Adipose tissue (tissue), 3 donors: ENCODE data around the gene LRRC36. TPM values are rescaled to one million over a fixed set of nuclear protein-coding genes. Genes with fewer than 3 reads are reported as not detected.
"Not testable (repeated sequence)": the region's sequence is repeated elsewhere in the genome, so short reads cannot be mapped to it uniquely, and the experiment has no call there.

ENCODE experiments used
- H3K27ac ChIP-seq: one replicate; pipeline ENCODE4 v1.5.1; 2013; ENCODE audit warnings: low read depth, low read length
- WGBS, 3 donors: extraction: QIAGEN DNeasy Blood & Tissue Kit; methylation state at CpG; one replicate each; pipeline ENCODE4 v1.1.7; 2013; 5-methylcytosine and 5-hydroxymethylcytosine counted together
- polyA plus RNA-seq, 3 donors: library from polyadenylated mRNA; stranded (reverse); fragments of 200-250 nt; gene quantifications; one replicate each; pipeline ENCODE4 v1.2.3, GENCODE V29; 2013
- donor health status: healthy with polysubstance abuse.
- donor health status: Bipolar disorder and iron deficiency.
- donor health status: healthy.

LRRC36 gene
- polyA plus RNA-seq, 3 donors, result 0.15 to 1.1 (median 0.82) TPM

DNA sequence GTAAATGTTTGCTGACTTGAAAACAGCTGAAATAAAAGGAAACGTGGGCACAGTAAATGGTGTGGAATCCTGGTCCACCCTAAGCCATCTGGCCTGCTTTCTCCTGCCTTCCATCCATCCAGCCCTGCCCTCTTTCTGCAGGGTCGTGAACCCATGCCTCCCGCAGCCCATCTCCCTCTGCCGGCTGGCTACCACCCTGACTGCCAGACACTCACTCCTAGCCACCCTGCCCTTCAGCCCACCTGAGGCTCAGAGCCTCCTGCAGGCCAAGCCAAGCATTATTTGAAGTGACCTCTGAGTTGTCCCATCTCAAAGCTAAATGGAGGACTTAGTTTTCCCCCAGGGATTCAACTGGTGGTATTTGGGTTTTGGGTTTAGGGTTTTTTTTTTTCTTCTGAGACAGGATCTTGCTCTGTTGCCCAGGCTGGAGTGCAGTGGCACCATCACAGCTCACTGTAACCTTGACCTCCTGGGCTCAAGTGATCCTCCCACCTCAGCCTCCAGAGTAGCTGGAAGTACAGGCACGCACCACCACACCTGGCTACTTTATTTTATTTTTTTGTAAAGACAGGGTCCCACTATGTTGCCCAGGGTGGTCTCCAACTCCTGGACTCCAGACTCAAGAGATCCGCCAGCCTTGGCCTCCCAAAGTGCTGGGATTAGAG is 81.3 kb downstream of the LRRC36 start:
- no peak overlapping the region for H3K27ac ChIP-seq
- WGBS, 3 donors, result 78 to 83% (median 81%) methylated on average over 6 of the region's 6 CpGs

DNA sequence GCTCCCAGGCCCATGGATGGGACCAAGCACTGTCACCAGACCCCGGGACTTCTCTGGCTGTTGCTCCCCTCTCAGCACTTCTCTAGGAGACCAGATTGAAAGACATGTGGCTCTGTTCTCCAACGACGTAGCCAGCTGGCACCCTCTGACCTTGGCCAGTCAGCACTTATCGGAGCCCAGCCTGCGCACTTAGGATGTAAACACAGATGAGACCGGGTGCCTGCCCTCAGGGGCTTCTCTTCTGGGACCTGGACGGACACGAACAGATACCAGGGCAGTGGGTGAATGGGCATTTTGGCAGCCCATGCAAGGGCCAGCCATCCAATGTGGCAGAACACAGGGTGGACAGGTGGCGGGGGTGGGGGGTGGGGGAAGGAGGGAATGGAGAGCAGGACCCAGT is 83.0 kb downstream of the LRRC36 start:
- H3K27ac ChIP-seq, result no peak overlapping the region
- 49 to 94% (median 85%) methylated on average over 9 of the region's 9 CpGs for WGBS, 3 donors

DNA sequence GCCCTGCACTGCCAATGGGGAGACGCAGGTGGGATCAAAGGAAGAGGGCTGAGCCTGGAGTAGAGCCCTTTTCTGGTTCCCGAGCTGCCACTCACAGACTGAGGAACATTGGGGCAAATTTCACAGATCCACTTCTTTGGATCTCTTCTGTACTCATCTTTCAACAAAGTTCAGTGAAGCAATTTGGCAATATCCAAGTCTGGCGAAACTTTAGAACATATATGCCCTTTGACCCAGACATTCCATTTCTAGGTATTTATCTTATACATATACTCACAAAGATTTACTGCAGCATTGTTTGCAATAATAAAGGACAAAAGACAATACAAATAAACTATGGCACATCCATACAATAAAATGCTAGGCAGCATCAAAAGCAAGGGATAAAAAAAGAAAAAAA is 84.7 kb downstream of the LRRC36 start:
- H3K27ac ChIP-seq, result no peak overlapping the region
- WGBS, 3 donors, result 88 to 94% (median 89%) methylated on average over 3 of the region's 3 CpGs

DNA sequence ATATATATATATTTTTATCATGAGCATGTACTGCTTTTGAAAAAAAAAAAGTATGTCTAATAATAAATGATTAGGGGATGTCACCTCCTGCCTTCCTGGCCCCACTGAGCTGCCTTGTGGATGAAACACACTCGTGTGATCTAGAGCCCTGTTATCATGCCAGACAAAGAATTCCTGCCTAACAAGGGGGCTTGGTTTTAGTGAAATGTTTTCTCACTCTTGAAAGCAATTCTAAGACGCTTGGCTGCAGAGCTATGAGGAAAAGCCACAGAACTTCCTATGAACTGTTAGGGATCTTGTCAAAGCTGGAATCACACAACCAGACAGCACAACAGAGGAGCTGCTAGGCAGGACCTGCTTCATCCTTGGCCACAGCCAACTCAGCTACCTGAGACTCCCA is 85.7 kb downstream of the LRRC36 start:
- no peak overlapping the region for H3K27ac ChIP-seq
- 39 to 51% (median 50%) methylated on average over 2 of the region's 2 CpGs for WGBS, 3 donors

DNA sequence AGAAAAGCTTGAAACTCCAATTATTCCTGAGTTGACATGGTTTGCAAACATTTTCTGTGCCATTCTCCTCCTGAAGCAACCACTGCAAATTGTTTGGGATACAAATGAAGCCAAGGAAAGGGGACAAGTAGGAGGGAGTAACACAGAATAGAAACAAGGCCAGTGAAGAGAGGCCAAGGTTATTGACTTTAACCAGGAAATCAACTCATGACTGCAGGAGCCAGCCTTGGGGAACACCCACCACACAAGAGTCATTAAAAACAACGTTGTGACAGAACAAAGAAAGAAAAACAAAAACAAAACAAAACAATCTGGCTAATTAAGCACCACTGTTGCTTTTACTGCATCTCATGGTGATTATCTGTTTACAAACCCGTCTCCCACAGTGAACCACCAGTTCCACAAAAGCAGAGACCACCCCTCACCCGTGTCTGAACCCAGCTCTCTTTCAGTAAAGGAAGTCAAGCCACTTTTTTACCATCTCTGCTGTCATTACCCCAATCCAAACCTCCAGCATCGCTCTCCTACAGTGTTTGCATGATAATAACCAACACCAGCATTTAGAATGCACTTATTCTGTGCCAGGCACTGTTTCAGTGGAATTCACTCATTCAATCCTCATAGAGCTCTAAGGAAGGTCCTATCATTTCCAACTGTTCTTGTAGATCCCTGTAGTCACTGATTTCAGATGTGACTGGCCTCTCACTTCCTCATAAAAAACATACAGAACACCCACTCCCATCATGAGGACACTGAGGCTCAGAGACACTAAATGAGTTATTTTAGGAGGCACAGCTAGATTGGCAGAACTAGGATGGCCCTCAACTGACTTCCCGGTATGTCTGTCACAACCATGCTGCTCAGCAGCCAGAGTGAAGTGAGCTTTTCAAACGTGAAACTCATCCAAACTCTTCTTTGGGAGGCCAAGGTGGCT is 87.6 kb downstream of the LRRC36 start:
- H3K27ac ChIP-seq, result no peak overlapping the region
- WGBS, 3 donors, result 59 to 66% (median 66%) methylated on average over 6 of the region's 6 CpGs

DNA sequence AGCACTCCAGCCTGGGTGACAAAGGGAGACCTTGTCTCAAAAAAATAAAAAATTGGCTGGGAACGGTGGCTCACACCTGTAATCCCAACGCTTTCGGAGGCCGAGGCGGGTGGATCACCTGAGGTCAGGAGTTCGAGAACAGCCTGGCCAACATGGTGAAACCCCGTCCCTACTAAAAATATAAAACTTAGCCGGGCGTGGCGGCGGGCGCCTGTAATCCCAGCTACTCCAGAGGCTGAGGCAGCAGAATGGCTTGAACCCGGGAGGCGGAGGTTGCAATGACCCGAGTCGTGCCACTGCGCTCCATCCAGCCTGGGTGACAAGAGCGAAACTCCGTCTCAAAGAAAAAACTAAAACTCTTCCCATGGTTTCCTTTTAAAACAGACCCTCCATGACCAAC is 88.8 kb downstream of the LRRC36 start:
- H3K27ac ChIP-seq, result not testable (repeated sequence)
- 86 to 91% (median 90%) methylated on average over 19 of the region's 19 CpGs for WGBS, 3 donors

DNA sequence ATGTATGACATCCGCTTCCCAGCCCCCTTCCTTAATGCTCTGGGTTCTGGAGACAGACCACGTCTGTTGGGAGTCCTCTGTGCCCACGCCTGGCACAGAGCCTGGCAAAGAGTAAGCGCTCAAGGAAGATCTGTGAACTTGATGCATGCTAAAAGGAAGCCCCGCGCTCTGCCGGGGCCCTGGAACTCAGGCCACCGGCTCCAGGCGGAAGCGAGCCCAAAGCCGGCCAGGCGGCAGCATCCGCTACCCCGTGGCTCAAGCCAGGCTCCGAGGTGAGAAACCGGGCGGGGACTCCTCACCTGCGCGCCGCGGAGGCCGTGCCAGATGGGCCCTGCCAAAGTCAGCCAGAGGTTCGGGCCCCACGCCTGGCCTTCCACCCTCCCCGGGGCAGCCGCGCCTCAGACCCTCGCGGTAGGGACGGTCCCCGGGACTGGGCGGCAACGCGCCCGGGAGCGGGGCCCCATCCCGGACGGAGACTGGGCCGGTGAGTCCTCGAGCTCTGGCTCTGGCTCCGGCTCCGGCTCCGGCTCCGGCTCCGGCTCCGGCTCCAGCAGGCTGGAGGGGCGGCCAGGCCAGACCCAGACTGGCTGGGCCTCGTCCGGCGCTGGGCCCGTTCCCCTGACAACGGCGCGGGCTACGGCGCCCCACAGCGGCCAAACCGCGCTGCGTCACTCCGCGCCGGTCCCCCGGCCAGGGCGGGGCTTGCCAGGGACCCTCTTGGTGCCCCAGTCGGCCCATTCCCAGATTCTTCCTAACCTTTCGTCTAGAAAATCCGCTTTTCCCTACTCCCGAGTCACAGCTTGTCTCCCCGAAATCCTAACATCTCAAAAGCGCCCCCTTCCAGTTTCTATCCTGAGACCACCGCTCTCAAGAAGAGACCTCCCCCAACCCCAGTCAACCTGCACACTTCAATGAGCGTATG is 89.5 kb downstream of the LRRC36 start, which contains the start of gene ZDHHC1:
TSS of gene ZDHHC1 (minus strand) at position 606 of the 922 bp plus-strand sequence. CDS start 8,702 bp downstream, outside the sequence.
- WGBS, 3 donors, result 1 to 3% (median 1%) methylated on average over 57 to 73 of the region's 73 CpGs
- no peak within 1 kb of the TSS for H3K27ac ChIP-seq

DNA sequence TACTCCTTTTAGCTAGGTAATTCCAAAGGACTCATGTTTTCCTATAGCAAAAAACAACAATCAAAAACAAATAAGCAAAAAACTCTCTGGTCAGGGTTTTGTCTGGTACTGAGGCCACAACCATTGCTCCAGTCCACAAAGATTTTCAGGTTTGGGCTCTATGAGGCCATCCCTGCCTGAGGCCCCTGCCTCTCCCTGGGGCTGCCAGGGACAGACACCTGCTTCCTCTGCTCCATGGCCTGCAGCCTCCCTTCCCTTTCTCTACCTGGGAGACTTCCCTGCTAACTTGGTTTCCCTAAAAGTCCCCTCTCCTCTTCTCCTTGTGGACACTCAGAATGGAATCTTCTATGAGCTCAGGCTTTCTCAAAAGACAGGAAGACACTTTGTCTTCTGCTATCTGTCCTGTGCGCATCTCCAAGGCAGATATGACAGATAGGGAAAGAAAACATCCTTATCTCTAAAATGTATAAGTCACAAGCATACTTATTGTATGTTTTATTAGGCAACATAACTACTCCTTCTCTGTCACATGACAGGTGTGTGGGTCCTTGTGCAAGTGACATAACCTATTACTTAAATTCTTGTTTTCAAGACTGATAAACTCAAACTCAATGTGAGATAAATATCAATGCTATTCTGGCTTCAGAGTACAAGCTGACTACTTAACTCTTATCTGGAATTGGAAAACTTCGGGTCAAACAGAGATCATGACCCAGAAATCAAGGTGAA is 90.9 kb downstream of the LRRC36 start:
- 52 to 89% (median 87%) methylated on average over 2 of the region's 2 CpGs for WGBS, 3 donors
- H3K27ac ChIP-seq, result no peak overlapping the region

DNA sequence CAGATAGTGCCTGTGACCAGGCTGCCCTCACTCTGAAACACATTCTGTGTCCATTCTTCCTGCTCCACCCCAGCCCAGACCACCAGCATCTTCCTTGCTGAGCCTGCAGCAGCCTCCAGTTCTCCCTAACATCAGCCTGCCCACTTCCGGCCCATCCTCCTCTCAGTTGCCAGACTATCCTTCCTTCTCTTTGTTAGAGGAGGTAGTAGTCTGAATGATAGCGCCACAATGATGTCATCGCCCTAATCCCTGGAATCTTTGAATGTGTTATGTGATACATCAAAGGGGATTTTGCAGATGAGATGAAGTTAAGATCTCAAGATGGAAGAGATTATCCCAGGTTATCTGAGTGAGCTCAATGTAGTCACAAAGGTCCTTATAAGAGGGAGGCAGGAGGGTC is 92.9 kb downstream of the LRRC36 start:
- 88 to 93% (median 89%) methylated on average over 3 of the region's 3 CpGs for WGBS, 3 donors
- H3K27ac ChIP-seq, result no peak overlapping the region

DNA sequence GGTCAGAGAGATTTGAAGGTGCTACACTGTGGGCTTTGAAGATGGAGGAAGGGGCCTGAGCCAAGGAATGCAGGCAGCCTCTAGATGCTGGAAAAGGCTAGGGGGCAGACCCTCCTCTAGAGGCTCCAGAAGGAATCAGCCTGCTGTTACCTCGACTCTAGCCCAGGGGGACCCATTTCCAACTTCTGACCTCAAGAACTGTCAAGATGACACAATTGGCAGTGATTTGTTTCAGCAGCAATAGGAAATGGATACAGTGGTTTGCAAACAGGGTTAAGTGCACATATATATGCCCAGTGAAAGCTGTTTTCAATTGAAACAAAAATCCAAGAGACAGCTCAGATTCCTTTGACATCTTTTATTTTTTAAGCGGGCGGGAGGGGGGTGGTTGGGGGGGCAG is 93.3 kb downstream of the LRRC36 start:
- H3K27ac ChIP-seq, result no peak overlapping the region
- 70 to 80% (median 75%) methylated on average over 3 of the region's 3 CpGs for WGBS, 3 donors

DNA sequence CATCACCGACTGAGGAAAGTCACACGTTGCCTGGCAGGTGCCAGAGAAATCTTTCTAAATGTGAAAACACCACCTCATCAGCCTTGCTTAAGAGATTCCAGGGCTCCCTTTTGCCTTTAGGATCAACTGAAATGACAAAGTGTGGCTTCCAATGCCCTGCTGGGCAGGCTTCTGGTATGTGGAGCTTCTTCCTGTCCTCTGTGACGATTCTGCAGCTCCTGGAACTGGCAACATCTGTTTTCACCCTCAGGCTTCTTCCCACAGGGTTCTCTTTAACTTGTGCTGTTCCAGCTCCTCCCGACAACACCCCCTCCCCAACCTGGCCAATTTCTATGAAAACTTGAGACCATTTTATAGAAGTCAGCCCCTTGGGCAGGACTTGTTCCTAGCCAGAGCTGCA is 94.4 kb downstream of the LRRC36 start:
- 85 to 91% (median 87%) methylated on average over 4 of the region's 4 CpGs for WGBS, 3 donors
- H3K27ac ChIP-seq, result no peak overlapping the region

DNA sequence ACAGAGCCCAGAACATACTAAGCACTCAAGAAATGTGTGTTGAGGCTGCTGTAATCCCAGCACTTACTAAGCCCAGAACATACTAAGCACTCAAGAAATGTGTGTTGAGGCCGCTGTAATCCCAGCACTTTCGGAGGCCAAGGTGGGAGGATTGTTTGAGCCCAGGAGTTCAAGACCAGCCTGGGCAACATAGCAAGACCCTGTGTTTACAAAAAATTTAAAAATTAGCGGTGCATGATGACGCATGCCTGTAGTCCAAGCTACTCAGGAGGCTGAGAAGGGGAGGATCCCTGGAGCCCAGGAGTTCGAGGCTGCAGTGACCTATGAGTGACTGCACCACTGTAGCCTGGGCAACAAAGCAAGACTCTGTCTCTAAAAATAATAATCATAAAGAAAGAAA is 96.4 kb downstream of the LRRC36 start:
- WGBS, 3 donors, result 83 to 87% (median 87%) methylated on average over 5 of the region's 5 CpGs
- H3K27ac ChIP-seq, result no peak overlapping the region

DNA sequence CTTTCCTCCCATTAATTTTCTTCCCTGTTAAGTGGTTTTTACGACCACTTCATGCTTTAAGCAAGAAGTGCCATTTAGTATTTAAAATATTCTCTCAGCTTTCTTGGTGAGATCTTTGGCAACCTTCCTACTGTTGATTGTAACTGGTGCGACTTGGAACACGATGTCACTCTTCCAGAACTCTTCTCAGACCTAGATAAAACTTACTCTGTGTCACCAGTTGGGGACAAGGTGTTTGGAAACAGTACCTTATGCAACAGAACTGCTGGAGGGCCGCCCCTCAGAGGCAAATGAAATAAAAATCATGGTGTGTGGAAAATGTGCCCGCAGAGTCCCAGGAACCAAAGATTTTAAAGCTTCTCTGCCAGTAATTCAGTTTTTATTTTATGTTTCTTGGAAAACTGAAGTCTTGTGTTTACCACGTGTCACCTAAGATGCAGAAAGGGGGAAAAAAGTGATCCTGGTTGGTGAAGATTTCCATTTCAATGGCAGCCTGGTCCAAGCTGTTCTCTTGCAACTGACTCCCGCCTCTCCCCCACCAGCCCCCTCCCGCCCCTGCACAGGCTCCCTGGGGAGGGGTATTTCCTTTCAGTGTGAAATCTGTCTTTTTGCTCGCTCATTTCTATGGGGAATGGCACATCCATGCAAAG is 97.1 kb downstream of the LRRC36 start:
- 45 to 52% (median 48%) methylated on average over 9 of the region's 9 CpGs for WGBS, 3 donors
- no peak overlapping the region for H3K27ac ChIP-seq

DNA sequence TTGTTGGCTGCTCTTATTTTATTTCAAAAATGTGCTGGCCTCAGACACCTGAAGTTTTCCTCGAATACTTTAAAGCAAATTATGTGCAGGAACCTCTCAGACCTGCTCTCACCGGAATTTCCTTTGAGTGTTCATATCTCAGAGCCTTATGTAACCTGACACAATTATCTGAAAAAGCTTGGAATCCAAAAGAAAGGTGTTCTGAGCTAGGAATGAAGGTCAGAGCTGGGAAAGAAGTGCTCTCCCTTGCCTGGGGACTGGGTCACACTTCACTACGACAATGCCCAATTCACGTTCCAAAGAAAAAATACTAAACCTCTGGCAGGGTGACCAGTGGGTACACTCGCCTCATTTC is 97.6 kb downstream of the LRRC36 start:
- H3K27ac ChIP-seq, result no peak overlapping the region

DNA sequence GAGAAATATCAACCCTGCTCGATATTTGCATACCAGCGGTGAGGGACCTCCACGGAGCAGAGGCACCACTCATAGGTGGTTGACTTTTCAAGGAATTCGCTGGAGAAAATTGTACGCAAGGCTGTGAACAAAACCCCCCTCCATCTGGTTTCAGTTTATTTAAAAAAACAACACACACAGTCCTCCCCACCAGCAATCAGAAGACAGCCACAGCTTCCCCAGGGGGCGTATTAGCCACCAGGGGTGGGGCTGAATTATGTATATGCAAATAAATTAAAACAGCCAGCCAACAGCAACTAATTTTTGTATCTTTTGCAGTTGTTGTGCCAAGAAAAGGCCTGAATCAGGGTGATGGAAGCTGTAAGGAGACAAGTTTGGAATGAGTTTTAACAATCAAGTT is 98.4 kb downstream of the LRRC36 start:
- WGBS, 3 donors, result 44 to 64% (median 45%) methylated on average over 6 of the region's 6 CpGs
- H3K27ac ChIP-seq, result no peak overlapping the region

More for the DNA sequence above, 97.6 kb downstream of the LRRC36 start:
- 18 to 63% (median 56%) methylated on average over 5 of the region's 5 CpGs for WGBS, 3 donors

DNA sequence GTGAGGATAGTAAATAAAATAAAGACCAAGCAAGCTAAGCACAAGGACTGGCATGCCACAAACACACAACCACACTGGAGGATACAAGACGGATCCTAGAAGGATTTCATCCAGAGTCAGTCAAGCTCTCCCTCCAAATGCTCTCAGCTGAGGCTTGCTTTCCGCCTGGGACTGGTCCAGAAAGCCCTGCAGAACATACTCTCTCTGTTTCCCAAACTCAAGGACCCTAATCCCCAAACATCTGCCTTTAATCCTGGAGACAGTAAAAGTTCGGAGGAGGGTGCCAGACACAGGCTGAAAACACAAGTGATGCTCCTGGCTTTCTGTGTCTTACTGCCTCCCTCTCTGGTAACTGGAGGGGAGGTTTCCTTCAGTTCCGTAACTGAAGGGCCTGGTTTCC is 99.0 kb downstream of the LRRC36 start:
- WGBS, 3 donors, result 67 to 93% (median 74%) methylated on average over 4 of the region's 4 CpGs
- no peak overlapping the region for H3K27ac ChIP-seq

DNA sequence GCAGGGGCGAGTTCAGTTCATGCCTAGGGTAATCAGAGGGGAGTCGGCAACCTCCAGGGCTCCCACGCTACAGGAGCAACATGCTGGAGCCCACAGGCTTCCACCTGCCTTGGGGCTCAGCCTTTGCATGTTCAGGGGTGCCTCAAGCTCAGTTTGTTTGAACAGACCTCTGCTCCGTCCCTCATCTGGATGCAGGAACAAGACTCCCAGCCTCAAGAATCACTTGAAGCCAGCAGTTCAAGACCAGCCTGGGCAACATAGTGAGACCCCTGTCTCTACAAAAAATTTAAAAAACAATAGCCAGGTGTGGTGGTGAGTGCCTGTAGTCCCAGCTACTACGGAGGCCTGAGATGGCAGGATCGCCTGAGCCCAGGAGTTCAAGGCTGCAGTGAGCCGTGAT is 99.4 kb downstream of the LRRC36 start:
- WGBS, 3 donors, result 87 to 89% (median 88%) methylated on average over 7 of the region's 7 CpGs

DNA sequence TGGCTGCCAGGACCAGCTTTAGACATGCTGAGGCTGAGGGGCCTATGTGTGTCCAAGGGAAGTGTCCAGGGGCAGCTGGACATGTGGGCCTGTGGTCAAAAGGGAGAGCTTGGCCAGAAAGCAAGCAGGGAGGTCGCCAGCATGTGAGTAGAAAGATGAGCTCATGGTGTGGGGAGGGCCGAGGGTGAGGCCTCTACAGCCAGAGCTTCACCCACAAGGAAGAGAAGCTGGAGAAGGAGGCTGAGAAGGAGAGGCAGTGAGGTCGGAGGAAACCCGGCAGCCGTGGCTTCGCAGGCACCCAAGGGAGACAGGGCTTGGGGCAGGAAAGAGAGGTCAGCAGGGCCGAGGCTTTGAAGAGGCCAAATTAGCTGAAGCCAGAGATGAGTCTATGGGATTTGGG is 100.3 kb downstream of the LRRC36 start:
- no peak overlapping the region for H3K27ac ChIP-seq
- 57 to 67% (median 58%) methylated on average over 7 of the region's 7 CpGs for WGBS, 3 donors

More for the DNA sequence above, 99.4 kb downstream of the LRRC36 start:
- H3K27ac ChIP-seq, result no peak overlapping the region
